HG03060 (cell line): Measurements from ENCODE around the gene KCNH8.

Experiments used
- ATAC-seq: cut with Tn5 transposase; IDR thresholded peaks from one replicate; pipeline ENCODE4 v1.9.1; 2021; ENCODE audit warnings: low read depth, moderate number of reproducible peaks; ENCODE audit not compliant: unreplicated experiment

The KCNH8 gene

DNA sequence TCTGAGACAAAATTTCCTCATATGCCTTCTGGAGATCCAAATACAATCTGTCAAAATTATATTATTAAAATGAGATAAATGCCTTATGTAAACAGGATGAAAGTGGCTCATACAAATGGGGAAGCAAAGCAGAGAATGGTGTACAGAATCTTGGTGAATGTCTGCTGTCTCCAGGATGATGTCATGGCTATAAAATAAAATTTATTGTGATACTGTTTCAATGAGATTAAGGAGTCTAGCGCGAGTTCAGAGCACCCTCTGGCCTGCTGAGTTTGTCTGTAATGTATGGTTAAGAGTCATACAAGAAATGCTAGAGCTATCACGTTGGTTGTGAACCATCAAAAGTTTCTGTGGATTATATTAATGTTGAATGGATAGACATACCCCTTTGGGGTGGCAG lies 426.0 kb downstream of the KCNH8 start:
- no peak for ATAC-seq

DNA sequence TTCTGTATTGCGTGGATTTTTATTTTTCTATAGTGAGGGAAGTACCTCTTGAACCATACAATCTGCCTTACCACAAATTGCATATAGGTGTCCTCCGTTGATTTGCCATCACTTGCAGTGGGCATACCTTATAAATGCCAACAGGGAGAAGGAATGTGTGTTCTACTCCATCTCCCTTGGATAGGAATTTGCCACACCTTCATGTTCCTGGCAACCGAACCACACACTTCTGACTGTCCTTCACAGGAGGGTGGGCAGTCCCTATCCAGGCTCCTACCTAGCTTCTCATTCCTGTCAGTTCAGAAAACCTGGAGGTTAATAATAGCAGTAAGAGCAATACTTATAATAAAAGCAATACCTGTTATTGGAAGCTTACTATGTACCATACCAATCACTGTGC lies 428.0 kb downstream of the KCNH8 start:
- no peak for ATAC-seq
